ENCODE measurements around the gene RHOBTB1.
"Not testable (repeated sequence)": the region's sequence is repeated elsewhere in the genome, so short reads cannot be mapped to it uniquely, and the experiment has no call there.

RHOBTB1 gene, protein sequence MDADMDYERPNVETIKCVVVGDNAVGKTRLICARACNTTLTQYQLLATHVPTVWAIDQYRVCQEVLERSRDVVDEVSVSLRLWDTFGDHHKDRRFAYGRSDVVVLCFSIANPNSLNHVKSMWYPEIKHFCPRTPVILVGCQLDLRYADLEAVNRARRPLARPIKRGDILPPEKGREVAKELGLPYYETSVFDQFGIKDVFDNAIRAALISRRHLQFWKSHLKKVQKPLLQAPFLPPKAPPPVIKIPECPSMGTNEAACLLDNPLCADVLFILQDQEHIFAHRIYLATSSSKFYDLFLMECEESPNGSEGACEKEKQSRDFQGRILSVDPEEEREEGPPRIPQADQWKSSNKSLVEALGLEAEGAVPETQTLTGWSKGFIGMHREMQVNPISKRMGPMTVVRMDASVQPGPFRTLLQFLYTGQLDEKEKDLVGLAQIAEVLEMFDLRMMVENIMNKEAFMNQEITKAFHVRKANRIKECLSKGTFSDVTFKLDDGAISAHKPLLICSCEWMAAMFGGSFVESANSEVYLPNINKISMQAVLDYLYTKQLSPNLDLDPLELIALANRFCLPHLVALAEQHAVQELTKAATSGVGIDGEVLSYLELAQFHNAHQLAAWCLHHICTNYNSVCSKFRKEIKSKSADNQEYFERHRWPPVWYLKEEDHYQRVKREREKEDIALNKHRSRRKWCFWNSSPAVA

DNA sequence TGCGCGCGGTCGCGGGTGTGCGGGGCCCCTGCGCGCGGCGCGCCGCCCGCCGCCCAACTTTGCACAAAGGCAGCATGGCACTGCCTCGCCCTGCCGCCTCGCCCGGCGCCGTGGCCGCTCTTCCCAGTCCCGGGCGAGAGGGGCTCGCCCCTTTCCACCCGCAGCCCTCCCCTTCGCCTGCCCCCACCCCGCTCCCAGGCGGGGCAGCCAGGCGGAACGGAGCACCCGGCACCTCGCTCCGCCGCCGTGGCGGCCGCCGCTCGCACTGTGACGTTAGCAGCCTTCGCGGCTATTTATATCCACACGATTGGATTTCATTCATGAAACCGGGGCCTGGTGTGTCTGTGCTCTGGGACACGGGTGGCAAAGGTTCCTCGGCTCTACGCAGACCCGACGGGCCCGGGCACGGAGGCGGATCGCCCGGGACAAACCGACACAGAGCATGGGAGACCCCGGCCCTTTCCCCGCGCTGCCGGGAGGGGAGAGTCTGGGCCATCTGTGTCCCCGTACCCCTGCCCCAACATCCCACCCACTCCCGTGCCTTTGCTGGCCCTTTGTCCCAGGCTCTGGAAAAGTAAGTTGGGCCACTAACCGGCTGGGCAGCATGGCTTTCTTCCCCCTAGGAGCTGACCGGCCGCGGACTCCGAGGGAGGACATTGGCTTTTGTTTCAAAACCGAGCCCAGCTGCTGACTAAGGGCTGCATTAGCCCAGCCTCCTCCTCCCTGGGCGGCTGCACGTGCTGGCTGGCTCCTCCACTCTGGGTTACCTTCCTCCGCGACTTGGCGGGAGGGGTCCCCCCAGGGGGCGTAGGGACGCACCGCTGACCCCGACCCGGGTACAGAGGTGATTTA lies at the start of gene RHOBTB1:
TSS of gene RHOBTB1 (minus strand) at position 128 of the 852 bp plus-strand sequence. CDS start 32,643 bp downstream, outside the sequence.
- DNase-seq: peak; percentile 21

DNA sequence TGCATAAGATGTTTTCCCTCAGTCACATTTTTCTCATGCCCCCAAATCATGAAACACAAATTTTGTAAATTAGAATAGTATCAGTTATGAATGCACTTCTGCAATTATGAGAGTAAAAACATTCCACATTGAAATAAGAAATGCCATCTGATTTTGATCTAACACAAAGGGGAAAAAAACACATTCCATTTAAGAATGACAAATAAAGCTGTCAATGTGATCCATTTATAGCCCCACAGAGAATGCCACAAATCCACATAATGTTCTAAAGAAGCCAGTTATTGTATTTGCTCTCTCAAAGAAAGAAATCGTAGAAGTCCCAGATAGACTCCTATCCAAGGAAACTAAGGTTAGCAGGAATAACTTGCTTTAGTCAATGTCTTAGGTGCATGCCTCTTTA lies 48.7 kb upstream of the RHOBTB1 start:
- no peak for DNase-seq

DNA sequence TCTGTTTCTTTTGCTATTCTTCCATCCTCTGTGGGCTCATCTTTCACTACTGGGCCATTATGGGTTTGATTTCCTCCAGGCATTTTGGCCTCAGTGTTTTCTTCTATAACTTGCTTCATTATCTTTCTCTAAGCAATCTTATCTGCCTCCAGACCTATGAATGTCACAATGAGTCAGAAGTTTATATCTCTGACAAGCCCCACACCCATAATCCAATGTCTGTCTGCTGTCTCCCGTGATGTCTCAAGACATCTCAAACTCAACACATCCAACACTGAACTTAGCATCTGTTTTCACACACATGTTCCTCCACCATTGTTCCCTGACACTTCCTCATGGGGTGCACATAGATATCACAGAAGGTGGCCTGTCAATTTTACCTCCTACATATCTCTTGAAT lies 46.7 kb upstream of the RHOBTB1 start:
- no peak for DNase-seq

DNA sequence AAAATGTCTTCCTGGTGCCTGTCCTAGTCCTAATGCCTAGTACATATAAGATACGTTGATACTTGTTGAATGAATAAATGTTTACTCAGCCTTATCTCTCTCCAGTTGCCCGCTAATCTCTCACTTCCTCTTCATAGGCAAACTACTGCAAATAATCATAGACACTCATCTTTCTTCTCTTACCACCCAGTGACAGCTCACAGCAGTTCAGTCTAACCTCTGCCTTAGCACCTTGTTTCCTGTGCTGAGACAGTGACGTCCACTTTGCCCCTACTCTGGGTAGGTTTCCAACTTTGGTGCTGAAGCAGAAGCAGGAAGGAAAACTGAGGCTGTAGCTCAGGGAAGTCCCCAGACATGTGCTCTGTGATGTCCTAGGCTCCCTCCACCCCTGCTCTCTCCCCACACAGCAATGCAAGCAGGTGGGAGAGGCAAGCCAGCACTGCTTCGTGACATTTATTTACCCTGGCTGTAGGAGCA lies 45.5 kb upstream of the RHOBTB1 start:
- no peak for DNase-seq

DNA sequence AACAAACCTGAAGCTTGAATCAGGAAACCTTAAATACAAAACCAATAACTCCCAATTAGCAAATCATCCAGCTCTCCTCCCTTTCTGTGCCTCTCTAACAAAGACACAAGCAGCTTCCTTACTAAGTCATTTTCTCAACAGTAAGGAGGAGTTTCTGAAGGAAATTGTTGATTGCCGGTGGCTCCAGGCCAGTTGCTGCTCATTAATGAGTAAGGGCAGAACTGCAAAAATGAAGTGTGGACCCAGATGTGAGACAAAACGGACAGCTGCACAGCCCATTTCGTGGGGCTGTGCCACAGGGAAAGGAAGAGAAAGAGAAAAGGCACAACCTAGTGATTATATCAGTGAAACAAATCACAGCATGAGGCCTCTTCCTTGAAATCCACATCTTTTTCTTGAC lies 42.8 kb upstream of the RHOBTB1 start:
- DNase-seq: no peak

DNA sequence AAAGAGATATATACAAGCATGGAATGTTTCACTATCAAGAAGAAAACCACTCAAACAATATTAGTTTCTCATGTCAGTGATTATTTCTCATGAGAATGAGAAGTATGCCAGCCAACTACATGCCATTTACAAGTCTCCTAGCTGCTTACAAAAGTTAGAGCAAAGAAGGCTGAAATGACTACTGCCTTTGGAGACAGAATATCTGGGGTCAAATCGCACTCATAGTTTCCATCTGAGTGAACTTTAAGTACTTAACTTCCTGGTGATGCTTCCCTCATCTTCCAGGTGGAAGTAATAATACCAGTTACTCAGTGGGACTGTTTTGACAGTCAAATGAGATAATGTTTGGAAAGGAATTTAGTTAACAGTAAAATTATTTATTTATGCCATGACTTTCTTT lies 42.0 kb upstream of the RHOBTB1 start:
- no peak for DNase-seq

DNA sequence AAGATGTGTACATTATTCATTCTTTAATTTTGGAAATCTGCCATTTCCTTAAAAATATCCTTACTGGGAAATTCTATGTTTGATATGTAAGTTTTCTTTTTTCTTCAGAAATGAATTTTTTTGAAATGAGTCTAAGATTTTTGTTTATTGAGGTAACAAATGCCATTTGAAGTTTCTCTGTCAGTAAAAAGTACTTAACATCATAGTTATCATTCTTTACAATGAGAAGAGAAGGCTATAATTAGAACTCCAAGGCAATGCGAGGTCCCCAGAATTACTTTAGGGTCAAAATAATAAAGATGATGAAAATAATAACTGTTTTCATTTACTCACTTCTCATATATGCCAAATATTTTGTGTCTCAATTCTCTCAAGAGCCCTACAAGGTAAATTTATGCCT lies 37.0 kb upstream of the RHOBTB1 start:
- no peak for DNase-seq

DNA sequence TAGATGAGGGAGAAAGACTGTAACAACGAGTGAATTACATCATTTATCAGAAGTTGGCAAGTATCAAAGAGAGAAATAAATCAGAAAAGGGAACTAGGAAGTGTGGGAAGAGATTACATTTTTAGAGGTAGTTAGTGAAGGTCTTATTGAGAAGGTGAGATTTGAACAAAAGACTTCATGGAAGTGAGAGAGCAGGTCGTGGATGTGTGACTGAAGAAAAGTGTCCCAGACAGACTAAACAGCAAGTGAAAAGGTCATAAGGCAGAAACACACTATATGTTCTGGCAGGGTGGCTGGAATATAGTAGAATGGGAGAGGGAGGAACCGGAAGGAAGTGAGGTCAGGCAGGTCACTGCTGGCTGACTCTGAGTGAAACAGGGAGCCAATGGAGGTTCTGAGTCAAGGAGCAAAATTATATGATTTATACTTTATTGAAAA lies 35.7 kb upstream of the RHOBTB1 start:
- DNase-seq: no peak

DNA sequence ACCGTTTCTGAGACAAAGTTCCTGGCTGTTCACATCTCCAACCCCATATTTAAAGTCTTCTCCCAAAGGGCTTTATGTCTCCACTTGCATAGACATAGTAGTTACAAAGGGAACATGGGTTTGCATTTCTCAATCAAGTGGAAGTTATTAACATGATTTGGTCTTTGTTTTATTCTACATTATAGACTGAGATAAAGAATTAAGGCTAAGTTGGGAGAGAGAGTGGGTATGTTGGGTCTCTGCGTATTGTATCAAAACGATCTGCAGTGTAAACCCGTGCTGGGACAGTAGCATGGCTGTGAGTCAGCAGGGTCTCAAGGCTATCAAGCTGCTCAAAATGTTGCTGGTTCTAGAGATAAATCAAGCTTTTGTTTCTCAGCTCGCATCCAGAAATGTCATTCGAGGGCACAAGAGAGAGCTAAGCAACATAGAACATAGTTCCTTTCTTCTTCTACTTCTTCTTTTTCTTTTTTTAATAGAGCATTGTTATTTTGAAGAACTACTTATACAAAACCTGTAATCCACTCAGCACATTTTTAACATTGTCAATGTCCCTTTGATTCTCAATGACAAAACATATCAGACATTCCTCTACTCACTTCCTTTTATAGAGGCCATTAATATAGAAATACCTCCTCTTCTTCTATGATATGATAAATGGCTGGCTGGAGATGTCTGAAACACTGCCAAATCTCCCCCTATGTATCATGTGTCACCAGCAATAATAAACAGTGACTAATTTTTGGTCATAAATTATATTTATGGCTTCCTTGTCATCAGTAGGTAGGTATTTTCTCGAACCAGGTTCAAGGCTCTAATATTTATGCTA lies 34.5 kb upstream of the RHOBTB1 start:
- peak; percentile 42 for DNase-seq

DNA sequence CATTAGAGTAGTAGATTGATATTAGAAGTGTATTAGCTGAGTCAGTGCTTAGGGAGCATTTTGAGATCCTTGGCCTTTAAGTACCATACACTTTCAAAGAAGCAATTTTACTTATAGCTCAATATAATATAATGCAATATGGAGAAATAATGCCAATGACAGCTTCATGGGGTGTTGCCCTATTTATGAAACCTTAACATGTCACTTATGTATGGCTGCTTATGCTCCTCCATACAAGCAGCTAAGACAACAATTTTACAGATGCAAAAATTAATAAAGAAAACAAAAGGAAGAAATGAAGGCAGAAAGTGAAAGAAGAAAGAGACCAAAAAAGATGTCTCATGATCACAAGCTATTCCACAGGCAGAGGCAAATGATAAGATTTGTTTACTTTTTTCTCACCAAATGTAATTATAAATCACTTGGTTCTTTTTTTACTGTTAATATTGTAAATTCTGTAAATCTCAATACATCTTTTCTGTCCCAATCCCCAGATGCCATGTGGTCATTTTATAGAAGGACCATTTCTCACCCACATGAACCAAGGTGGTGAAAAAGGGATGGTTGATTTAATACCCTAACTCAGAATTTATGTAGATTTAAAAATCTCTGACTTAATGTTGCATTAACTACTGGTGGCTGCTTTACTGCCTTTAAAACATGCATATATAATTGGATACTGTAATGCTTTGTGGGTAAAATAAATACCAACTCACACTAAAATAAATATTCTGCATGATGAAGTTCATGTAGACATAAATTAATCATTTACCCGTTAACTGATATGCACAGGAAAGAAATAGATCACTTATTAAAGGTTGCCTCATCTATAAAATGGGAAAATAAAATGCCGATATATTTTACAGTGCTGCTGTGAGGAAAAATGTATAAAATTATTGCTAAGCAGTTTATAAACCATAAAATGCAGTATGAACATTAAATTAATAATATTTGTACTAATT lies 33.5 kb upstream of the RHOBTB1 start:
- no peak for DNase-seq

DNA sequence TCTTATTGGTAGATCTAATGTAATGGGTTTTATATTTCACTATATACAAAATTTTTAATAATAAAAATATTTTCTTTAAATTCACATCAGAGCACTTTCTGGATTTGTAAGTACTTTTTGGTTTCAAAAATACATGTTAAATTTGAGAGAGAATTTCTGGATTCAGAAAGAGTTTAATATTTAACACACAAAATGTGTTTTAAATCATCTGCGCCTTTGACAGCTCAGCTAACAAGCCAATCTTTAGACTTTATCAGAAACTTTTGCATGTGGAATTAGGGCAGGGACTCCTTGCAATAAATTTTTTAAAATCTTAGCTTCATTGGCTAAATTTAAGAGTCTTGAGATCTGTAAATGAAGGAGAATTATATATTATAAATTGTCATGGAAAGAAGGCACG lies 32.7 kb upstream of the RHOBTB1 start:
- no peak for DNase-seq

DNA sequence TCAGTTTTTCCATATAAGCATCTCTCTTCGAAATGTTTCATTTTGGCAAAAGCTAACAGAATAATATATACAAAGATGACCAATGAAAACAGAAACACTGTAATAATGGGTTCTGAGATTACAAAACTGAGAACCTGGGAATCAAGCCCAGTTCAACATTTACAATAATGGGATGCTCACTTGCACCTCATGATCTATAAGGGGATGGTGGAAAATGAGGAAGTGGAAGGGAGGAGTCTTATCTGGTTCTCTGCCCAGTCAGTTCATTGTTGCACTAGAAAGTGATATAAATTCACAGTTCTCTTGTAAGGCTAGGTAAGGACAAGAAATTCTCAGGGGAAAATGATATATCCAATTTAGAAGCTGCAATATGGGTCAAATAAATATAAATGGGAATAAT lies 31.7 kb upstream of the RHOBTB1 start:
- no peak for DNase-seq

DNA sequence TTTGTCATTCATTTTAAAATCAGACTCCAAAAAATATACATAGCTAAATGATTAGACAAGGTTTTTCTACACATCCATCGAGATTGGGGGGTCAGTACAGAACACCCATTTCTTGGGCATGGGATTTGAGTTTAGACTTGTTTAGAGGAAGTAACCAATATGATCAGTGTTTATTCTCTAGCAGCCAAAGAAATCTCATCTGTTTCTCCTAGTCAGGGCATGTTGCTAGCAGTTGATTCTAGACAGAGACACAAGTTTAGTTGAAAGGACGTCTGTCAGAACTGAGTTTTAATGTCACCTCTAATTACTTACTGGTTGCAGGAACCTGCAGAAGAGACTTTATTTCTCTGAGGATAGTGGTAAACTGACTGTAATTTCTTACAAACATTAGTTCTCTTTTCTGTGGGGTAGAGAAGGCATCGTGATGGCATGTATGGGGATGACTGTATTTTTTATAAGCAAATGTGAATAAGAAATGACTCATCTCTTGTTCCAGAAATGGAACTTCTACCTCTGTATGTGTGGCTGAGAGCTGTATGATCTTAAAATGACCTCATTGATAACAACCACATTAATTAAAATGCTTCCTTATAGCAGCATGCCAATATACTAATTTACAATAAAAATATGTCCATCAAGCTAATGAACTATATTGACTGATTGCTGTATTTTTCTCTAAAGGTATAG lies 30.6 kb upstream of the RHOBTB1 start:
- no peak for DNase-seq

DNA sequence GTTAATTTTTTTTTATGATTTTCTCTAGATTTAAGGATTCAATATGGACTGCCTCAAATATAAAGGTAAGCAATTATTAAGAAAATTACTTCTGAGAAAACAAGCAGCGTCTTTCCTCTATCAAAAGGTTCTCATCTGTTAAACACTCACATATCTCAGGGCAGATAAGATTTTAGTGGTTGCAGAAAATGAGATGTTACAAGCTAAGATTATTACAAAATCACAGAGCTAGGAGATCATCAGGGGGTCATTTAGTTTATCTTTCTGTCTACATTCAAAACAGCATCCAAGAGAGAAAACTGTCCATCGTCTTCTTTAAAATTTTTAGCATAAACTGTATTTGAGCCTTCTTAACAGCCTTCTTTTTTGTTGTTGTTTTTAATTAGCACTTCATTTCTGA lies 29.1 kb upstream of the RHOBTB1 start:
- DNase-seq: no peak

DNA sequence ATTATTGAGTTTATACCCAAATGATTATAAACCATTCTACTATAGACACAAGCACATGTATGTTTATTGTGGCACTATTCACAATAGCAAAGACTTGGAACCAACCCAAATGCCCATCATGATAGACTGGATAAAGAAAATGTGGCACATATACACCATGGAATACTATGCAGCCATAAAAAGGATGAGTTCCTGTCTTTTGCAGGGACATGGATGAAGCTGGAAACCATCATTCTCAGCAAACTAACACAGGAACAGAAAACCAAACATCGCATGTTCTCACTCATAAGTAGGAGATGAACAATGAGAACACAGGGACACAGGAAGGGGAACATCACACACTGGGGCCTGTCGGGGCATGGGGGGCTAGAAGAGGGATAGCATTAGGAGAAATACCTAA lies 28.2 kb upstream of the RHOBTB1 start:
- not testable (repeated sequence) for DNase-seq

DNA sequence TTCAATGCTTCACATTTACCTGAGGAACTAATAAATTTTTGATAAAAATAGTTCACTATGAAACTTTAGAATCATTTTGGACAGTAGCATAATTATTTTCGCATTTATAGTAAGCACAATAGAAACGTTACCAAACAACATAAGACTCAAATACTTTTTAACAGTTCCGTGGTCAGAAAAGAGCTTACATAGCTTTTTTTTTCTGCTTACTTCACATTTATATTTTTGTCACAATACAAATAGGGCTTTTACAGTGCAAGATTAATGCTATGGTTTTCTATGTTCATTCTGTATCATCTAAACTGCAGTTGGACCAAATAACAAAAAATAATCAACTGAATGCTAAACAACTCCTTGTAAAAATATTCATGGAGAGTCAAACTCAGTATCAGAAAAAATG lies 26.5 kb upstream of the RHOBTB1 start:
- no peak for DNase-seq

DNA sequence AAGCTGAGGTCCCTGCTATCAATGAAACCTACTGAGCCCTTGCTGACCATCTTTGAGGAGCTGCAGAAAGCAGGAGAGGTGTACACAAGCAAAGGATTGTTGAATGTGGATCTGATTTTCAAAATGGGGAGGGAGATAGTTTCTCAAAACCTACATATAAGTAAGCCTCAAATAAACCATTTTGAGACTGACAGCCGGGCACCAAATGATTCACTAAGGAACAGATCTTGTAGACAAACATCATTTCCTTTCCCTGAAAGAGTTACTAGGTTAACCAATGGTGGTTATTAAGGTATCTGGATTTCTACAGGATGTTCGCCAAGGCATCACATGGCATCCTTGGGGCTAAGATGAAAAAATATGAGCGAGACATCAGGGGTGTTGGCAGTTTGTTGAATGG lies 24.5 kb upstream of the RHOBTB1 start:
- no peak for DNase-seq

DNA sequence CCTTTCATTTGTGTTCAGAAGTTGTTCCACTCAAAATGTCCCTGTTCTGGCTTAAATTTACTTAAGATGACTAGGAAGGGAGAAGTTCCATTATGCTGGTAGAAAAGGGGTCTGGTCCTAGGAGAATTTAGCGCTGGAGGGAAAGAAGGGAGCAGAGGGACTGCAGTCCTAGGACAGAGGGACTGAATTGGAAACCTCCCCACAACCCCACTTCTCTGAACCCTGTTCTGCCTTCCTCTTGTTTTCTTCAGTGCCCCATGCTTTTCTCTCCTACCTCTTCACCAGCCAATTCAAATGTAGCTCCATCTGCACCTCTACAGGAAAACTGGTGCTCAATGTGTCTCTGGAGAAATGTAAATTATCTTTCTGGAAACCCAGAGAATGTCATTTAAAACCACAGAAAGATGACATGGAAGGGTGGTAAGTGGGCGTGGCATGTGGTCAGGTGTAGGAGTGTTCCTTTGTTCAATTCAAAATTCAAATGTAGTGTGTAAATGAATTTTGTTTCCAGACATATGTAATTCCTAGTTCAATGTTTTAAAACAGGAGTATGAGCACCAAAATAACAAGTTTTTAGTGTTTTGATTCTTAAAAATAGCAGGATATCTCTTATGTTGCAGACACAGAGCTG lies 24.0 kb upstream of the RHOBTB1 start:
- no peak for DNase-seq

DNA sequence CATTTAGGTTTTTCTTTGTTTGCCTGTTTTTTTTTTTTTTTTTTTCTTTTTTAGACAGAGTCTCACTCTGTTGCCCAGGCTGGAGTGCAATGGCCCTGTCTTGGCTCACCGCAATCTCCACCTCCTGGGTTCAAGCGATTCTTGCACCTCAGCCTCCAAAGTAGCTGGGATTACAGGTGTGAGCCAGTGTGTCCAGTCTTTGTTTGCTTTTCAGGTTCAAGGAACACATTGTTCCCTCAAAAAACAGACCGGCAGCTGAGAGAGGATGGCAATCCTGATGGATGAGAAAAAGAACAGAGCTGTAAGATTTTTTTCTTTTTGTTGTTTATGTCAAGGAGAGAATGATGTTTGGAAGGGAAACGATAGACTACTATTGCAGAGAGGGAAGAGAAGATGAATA lies 23.3 kb upstream of the RHOBTB1 start:
- no peak for DNase-seq

DNA sequence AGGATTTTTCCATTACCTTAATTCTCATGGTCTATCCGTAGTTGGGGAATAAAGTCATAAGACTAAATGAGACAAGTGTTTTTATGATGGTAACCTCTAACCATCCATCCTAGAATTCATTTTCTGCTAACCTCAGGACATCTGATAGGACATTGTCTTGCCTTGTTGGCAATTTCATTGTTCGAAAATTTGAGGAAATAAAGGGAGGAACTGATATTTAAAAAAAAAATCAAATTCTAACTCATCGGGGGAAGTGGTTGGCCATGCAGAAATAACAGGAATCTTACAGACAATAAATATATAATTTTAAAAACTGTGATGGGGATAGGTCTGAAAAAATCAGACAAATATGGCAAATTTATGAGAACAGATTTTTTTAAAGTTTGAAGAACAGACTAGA lies 21.7 kb upstream of the RHOBTB1 start:
- no peak for DNase-seq

All from NCI-H1105 (cell line).